Suprapubic skin (tissue), 4 donors: ENCODE results near the gene BRIP1.

ENCODE experiments used
- CTCF ChIP-seq, 2 donors: fragments of 200-600 bp in 1 of 2; fragments of 450-650 bp in 1 of 2; sonication (generic) in 1 of 2; IDR thresholded peaks; one replicate each; pipeline ENCODE4 v1.5.1; 2016 to 2019; ENCODE audit warnings: antibody characterized with exemption in 2 of 2, mild to moderate bottlenecking in 1 of 2, moderate library complexity in 1 of 2
- EP300 ChIP-seq: sonication (generic); formaldehyde crosslinking; IDR thresholded peaks from one replicate; pipeline ENCODE4 v1.6.1; 2017; ENCODE audit warnings: antibody characterized with exemption
- POLR2A ChIP-seq, 2 donors: fragments of 450-650 bp; IDR thresholded peaks; one replicate each; pipeline ENCODE4 v1.6.1; 2017; ENCODE audit warnings: antibody characterized with exemption in 2 of 2, mild to moderate bottlenecking in 2 of 2, moderate library complexity in 2 of 2
- POLR2AphosphoS5 ChIP-seq, 3 donors: sonication (generic); formaldehyde crosslinking; IDR thresholded peaks; one replicate each; pipeline ENCODE4 v1.6.1; 2017; ENCODE audit warnings: antibody characterized with exemption in 3 of 3

- TF ChIP-seq POLR2A (IDR thresholded peaks at IDR 0.05): no peak
- TF ChIP-seq CTCF (IDR thresholded peaks at IDR 0.05): peak in 1 of 2 donors; percentile 55
- no peak for TF ChIP-seq POLR2AphosphoS5 (IDR thresholded peaks at IDR 0.05)
- TF ChIP-seq EP300: no peak
These were observed 25.9 kb downstream of the BRIP1 start for GRCh38 chr17:61837175-61838051.
